IMR-90 (cell line): Measurements from ENCODE around the gene ACACA. TPM values are rescaled to one million over a fixed set of nuclear protein-coding genes. Genes with fewer than 3 reads are reported as not detected.

ENCODE experiments used
- ATAC-seq: fragments of 200-7000 bp; cut with Tn5 transposase; 2 replicates; pipeline ENCODE4 v1.9.1; 2020; ENCODE audit warnings: low read depth, mild to moderate bottlenecking, moderate library complexity
- BruUV-seq: library from RNA; stranded (reverse); fragments of 400-500 nt; replicated peaks from 2 replicates; lab custom pipeline; 2021; lab: Mats Ljungman, UMichigan
- CTCF ChIA-PET: fragments of 300-600 bp; formaldehyde crosslinking; extraction: SDS; loops from one replicate; lab custom pipeline; 2021; ENCODE audit warnings: antibody characterized with exemption; lab: Yijun Ruan, JAX
- POLR2A ChIA-PET: fragments of 300-600 bp; sonication (Branson Sonifier 250); formaldehyde crosslinking; loops from one replicate; lab custom pipeline; 2022; ENCODE audit warnings: antibody characterized with exemption; ENCODE audit not compliant: unreplicated experiment; lab: Charles Lee
- DNase-seq: peaks from one replicate; pipeline ENCODE4 v3.0.0; 2013
- H2AFZ ChIP-seq: replicated peaks from 2 replicates; pipeline ENCODE3; 2013; ENCODE audit warnings: low read length, mild to moderate bottlenecking; ENCODE audit not compliant: poor library complexity
- H2AK5ac ChIP-seq: 2 replicates; pipeline ENCODE4 v1.6.1; 2013; ENCODE audit warnings: low read depth, low read length, inconsistent platforms
- H2AK9ac ChIP-seq: replicated peaks from 2 replicates; pipeline ENCODE3; 2013; ENCODE audit warnings: mild to moderate bottlenecking, low read depth, low read length, moderate library complexity; ENCODE audit not compliant: poor library complexity
- H2BK120ac ChIP-seq: 2 replicates; pipeline ENCODE4 v1.6.1; 2013; ENCODE audit warnings: low read depth, low read length, inconsistent platforms
- H2BK15ac ChIP-seq: 3 replicates; pipeline ENCODE4 v1.6.1; 2013; ENCODE audit warnings: low read depth, low read length, inconsistent platforms
- H2BK20ac ChIP-seq: 2 replicates; pipeline ENCODE4 v1.6.1; 2013; ENCODE audit warnings: low read depth, mild to moderate bottlenecking, inconsistent platforms, low read length, moderate library complexity
- H2BK5ac ChIP-seq: 2 replicates; pipeline ENCODE4 v1.6.1; 2013; ENCODE audit warnings: mild to moderate bottlenecking, low read depth, low read length, inconsistent platforms; ENCODE audit not compliant: poor library complexity, severe bottlenecking
- H3K14ac ChIP-seq: replicated peaks from 2 replicates; pipeline ENCODE4 v1.6.1; 2013; ENCODE audit warnings: low read depth, low read length, inconsistent platforms
- H3K18ac ChIP-seq: 2 replicates; pipeline ENCODE4 v1.6.1; 2013; ENCODE audit warnings: low read depth, low read length, control low read depth
- H3K23ac ChIP-seq: 2 replicates; pipeline ENCODE4 v1.6.1; 2013; ENCODE audit warnings: low read depth, low read length, inconsistent platforms
- H3K27ac ChIP-seq: 2 replicates; pipeline ENCODE4 v1.5.1; 2013; ENCODE audit warnings: mild to moderate bottlenecking, control low read depth, low read length; ENCODE audit not compliant: insufficient read depth
- H3K27me3 ChIP-seq: 2 replicates; pipeline ENCODE4 v1.6.1; 2013; ENCODE audit warnings: low read length; ENCODE audit not compliant: control insufficient read depth, insufficient read depth
- H3K36me3 ChIP-seq: 2 replicates; pipeline ENCODE4 v1.6.1; 2013; ENCODE audit warnings: low read length, mixed read lengths; ENCODE audit not compliant: control insufficient read depth, insufficient read depth
- H3K4ac ChIP-seq: 2 replicates; pipeline ENCODE4 v1.6.1; 2013; ENCODE audit warnings: low read depth, low read length, inconsistent platforms
- H3K4me1 ChIP-seq: 2 replicates; pipeline ENCODE4 v1.6.1; 2013; ENCODE audit warnings: low read length, mixed read lengths; ENCODE audit not compliant: control insufficient read depth, insufficient read depth
- H3K4me2 ChIP-seq: 2 replicates; pipeline ENCODE4 v1.6.1; 2013; ENCODE audit warnings: low read depth, mild to moderate bottlenecking, control low read depth, low read length, moderate library complexity
- H3K4me3 ChIP-seq: 2 replicates; pipeline ENCODE4 v1.5.1; 2013; ENCODE audit warnings: low read depth, mild to moderate bottlenecking, control low read depth, low read length, moderate library complexity; ENCODE audit not compliant: insufficient read depth
- H3K56ac ChIP-seq: 2 replicates; pipeline ENCODE4 v1.6.1; 2013; ENCODE audit warnings: low read length, inconsistent platforms; ENCODE audit not compliant: insufficient read depth; ENCODE audit errors: extremely low read depth
- H3K79me1 ChIP-seq, 2 experiments: 2 replicates each; pipeline ENCODE4 v1.6.1; 2013; ENCODE audit warnings: low read length in 2 of 2, inconsistent platforms in 1 of 2, low read depth in 1 of 2
- H3K9ac ChIP-seq: 2 replicates; pipeline ENCODE4 v1.6.1; 2013; ENCODE audit warnings: low read depth, low read length, control low read depth
- H3K9me1 ChIP-seq: 2 replicates; pipeline ENCODE4 v1.6.1; 2013; ENCODE audit warnings: low read length, inconsistent platforms; ENCODE audit not compliant: insufficient read depth
- H3K9me3 ChIP-seq: 2 replicates; pipeline ENCODE4 v1.6.1; 2013; ENCODE audit warnings: low read length; ENCODE audit not compliant: control insufficient read depth, insufficient read depth
- H4K20me1 ChIP-seq: 2 replicates; pipeline ENCODE4 v1.6.1; 2013; ENCODE audit warnings: low read length, inconsistent platforms; ENCODE audit not compliant: insufficient read depth
- H4K5ac ChIP-seq: 2 replicates; pipeline ENCODE4 v1.6.1; 2013; ENCODE audit warnings: mild to moderate bottlenecking, low read depth, low read length, control low read depth
- H4K8ac ChIP-seq, 2 experiments: 2 replicates each; pipeline ENCODE4 v1.6.1; 2013; ENCODE audit warnings: low read depth in 2 of 2, low read length in 2 of 2, control low read depth in 1 of 2, inconsistent platforms in 1 of 2
- H4K91ac ChIP-seq: 2 replicates; pipeline ENCODE4 v1.6.1; 2013; ENCODE audit warnings: low read depth, low read length, inconsistent platforms; ENCODE audit not compliant: insufficient read depth
- FOS ChIP-seq: fragments of 150-350 bp; IDR thresholded peaks from 2 replicates; pipeline ENCODE4 v1.6.1; 2016; ENCODE audit warnings: low read depth, low read length
- MAFK ChIP-seq: IDR thresholded peaks from 2 replicates; pipeline ENCODE4 v1.6.1; 2012; ENCODE audit warnings: low read depth, low read length, improper control_type of control experiment
- WGBS, 2 experiments: methylation state at CpG; one replicate each; pipeline versions ENCODE4 v1.1.5 to v1.1.7; 2013; ENCODE audit warnings: missing lambda C conversion rate in 2 of 2; ENCODE audit not compliant: insufficient read length in 1 of 2; ENCODE audit errors: extremely low coverage in 2 of 2; 5-methylcytosine and 5-hydroxymethylcytosine counted together
- dilution Hi-C: fragments of 300-500 bp; cut with HindIII; formaldehyde crosslinking; loops from one replicate; pipeline ENCODE4 v1.14.3; 2018; ENCODE audit warnings: low sequenced_read_pairs; ENCODE audit not compliant: unreplicated experiment
- in situ Hi-C: fragments of 300-500 bp; cut with MboI; formaldehyde crosslinking; loops from 3 replicates; pipeline ENCODE4 v1.14.3; 2019; ENCODE audit warnings: low sequenced_read_pairs, inconsistent platforms, mixed read lengths
- intact Hi-C: fragments of 100-400 bp; cut with micrococcal nuclease; formaldehyde crosslinking; loops from 2 replicates; pipeline ENCODE4 v1.10.0; 2022
- polyA plus RNA-seq, 3 experiments: library from polyadenylated mRNA; depleted of rRNA; stranded (reverse); fragments of >200 nt; gene quantifications; 2 replicates each; pipeline ENCODE4 v1.2.3, GENCODE V29; 2012; ENCODE audit warnings: low replicate concordance in 1 of 3
- total RNA-seq: library from RNA; depleted of rRNA; stranded (reverse); fragments of >200 nt; gene quantifications from 2 replicates; pipeline ENCODE4 v1.2.3, GENCODE V29; 2012

The ACACA gene
- total and polyA plus RNA-seq, 2 of the 4 experiments (the other 2 are of a cell fraction) = 21.3 to 39.1 TPM

DNA sequence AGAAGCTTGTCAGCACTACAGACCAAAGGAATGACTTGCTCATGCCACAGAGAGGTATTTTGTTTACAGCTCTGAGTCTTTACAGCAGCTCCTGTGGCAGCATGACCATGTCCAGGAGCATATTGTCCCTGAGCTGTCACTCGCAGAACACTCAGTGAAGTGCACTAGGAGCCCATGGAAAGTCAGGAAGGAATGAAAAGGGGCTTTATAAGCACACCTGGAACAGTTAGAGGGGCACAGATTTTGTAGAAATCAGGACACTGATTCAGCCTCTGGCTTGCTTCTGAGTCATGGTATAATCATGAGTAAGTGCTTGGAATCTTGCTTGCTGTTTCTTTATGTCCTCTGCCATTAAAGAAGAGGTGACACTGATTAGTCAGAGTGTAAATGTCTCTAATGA, 41.0 kb upstream of the ACACA start:
- Histone ChIP-seq H3K14ac (peak overlapping the region; percentile 60), H4K91ac (peak overlapping the region; percentile 56; the same call in 1 of the 2 replicates), H3K27ac (no peak overlapping the region), H4K20me1 (peaks cover 2% of the 10 kb centered on the region; the same call in 1 of the 2 replicates), H2BK5ac (peak overlapping the region; percentile 72), H3K4ac (peak overlapping the region; percentile 84), H3K4me2 (peak overlapping the region; percentile 28; the same call in 1 of the 2 replicates), H2AFZ (no peak overlapping the region), H3K18ac (no peak overlapping the region), H3K23ac (peak overlapping the region; percentile 67), H3K9ac (no peak overlapping the region), H2AK9ac (peak overlapping the region; percentile 44), H3K36me3 (peaks cover 7% of the 10 kb centered on the region), H3K56ac (no peak overlapping the region), H3K4me3 (no peak overlapping the region), H4K8ac (peak overlapping the region in 1 of 2 experiments; percentile 37; a peak in 2 of 4 replicates), H3K4me1 (peaks cover 9% of the 10 kb centered on the region), H3K9me1 (peaks cover 8% of the 10 kb centered on the region; the same call in 1 of the 2 replicates), H2AK5ac (peak overlapping the region; percentile 79; the same call in 1 of the 2 replicates), H2BK15ac (peak overlapping the region; percentile 10; the same call in 1 of the 3 replicates), H4K5ac (no peak overlapping the region), H3K79me1 (peaks cover 9 to 43% of the 10 kb centered on the region in 2 experiments), H2BK120ac (peak overlapping the region; percentile 88), H2BK20ac (peak overlapping the region; percentile 86; the same call in 1 of the 2 replicates), H3K9me3 (no peaks in the 10 kb centered on the region), H3K27me3 (no peaks in the 10 kb centered on the region)
- DNase-seq (peak; percentile 51), ATAC-seq (peak; percentile 83)
- no CpG with 5 or more reads among the region's 1 CpG for WGBS, 2 experiments
- in situ Hi-C loops = no loop called here
- CTCF ChIA-PET = interaction anchor here (0.9 to 1.4 kb wide), 2 partner anchors 10 to 74 kb away, joined by 3 read pairs; no protein-coding TSS in a partner anchor
- POLR2A ChIA-PET = interaction anchor here (0.6 kb wide), 1 partner anchor 86 kb away, joined by 10 read pairs; no protein-coding TSS in a partner anchor
- TF ChIP-seq FOS (peak; percentile 53), MAFK (no peak)
- intact Hi-C loops = loop anchor here (5.0 kb wide), 1 partner anchor 45 kb away; no protein-coding TSS in a partner anchor
- dilution Hi-C loops = no loop called here
- no TSS peak for BruUV-seq
